Activated CD4-positive, CD25-positive, alpha-beta regulatory T cell treated with anti-CD3 and anti-CD28 coated beads, Interleukin-2, amount 50 U/mL, for 72 hours (primary cell): ENCODE data around the gene IAPP.
"Not testable (repeated sequence)": the region's sequence is repeated elsewhere in the genome, so short reads cannot be mapped to it uniquely, and the experiment has no call there.

ENCODE experiments used
- DNase-seq: peaks from one replicate; pipeline ENCODE4 v3.0.0; 2021

IAPP gene

DNA sequence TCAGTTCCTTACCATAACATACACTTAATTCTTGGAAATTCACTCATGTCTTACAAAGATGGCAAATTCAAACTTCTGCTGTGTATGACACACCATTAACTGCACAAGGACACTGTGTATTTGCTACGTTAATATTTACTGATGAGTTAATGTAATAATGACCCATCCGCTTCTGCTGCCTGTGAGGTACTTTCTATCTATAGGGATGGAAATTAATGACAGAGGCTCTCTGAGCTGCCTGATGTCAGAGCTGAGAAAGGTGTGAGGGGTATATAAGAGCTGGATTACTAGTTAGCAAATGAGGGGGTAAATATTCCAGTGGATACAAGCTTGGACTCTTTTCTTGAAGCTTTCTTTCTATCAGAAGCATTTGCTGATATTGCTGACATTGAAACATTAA is at the start of gene IAPP:
Gene IAPP, plus strand, starts transcription at position 301 of the 400 bp plus-strand sequence. CDS start 450 bp downstream, outside the sequence.
- DNase-seq, result no peak

DNA sequence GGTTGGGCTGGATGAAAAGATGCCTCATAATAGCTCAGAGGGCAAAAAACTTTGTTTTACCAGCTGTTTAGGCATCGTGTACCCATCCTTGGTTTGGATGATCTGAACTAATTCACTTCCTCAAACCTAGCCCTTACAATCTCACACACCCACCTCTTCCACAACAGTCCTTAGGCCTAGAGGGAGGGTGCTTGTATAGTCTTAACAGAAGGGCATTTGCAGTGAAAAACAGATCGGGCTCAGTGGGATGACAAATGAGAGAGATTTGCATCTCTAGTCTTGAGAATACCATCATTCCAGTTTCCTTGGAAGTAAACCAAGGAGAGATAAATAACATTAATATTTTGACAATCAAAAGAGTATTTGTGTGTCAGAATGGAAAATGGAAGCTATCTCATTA is 49.0 kb upstream of the IAPP start:
- DNase-seq, result no peak

DNA sequence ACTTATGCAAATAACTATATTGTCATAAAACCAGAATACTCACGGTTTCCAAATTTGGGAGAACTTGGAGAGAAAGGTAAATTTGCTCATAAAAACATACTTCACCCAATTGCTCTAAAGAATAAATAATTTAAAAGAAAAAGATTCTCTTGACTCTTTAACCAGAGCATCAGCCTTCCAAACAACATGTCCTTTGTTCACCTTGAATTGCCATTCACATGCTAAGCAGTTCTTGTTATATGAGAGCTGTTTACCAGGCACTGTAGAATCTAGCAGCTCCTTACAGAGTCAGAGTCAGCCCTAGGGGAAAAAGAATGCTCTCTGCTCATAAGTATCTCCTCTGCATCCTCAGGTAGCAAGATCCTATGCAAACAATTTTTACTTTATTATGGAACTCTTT is 48.2 kb upstream of the IAPP start:
- DNase-seq, result no peak

DNA sequence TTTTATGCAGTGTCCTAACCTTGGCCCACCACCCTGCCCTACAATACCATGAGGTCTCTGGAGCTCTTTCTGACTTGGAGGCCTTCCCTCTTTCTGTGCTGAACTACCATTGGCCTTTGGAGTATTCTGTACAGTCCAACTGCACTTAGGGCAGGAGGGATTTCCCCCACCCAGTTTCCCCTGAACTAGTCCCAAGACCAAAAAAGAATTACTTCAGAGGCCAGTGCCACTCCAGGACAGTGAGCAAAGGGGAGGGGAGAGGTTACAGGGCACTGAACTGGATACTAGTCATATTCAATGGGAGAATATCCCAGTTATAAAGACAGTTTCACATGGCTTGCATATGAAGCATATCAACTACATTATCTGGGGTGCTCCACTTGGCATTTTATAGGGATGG is 44.1 kb upstream of the IAPP start:
- DNase-seq, result no peak

DNA sequence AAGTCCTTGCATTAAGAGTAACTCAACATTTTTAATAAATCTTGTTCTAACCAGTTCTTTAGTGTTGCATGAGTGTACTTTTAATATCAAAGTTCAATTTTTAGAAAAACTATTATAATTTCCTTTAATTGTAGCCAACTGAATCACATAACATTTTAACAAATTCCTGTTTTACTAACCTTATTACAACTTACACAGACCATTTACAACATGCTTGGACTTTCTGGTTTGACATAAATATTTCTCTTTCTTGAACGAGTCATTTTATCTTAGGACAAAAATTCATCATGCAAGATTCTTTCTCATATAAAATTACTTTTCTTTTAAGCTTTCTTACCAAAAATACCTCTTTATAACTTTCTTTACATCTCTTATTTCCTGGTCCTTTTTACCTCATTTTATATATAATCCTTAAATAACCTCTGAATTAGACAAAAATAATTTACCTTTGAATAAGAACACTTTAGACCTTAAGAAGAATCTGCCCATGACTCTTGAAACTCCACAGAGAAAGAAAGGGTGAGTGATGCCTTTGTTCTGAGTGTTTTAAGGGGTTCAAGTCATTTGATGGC is 41.9 kb upstream of the IAPP start:
- DNase-seq, result no peak

DNA sequence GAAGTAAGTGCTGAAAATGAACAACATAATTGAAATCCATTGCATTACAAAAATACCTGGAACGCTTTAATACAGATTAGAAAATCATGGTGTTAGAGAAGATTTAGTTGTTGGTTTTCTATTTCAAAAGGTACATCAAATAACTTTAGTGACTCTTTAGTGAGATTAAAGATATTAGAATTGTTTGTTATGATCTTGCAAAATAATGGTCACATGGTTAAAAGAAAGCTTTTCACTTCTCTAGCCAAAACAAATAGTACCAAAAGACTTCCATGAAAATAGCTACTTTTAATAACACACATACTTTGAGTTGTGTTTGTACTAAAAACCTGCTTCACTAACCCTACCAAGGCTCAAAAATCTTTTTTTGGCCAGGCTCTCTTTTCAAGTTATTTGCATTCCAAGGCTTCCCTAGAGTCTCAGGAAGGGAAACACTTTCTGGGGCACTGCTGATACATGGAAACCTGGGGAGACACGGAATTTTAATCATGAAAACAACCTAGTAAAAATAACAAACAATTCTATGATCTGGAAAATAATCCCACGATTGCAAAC is 37.9 kb upstream of the IAPP start, which contains the start of gene SLCO1A2:
Gene SLCO1A2, minus strand, starts transcription at position 147 of the 555 bp plus-strand sequence. CDS start 270 bp downstream, outside the sequence.
- DNase-seq, result no peak

DNA sequence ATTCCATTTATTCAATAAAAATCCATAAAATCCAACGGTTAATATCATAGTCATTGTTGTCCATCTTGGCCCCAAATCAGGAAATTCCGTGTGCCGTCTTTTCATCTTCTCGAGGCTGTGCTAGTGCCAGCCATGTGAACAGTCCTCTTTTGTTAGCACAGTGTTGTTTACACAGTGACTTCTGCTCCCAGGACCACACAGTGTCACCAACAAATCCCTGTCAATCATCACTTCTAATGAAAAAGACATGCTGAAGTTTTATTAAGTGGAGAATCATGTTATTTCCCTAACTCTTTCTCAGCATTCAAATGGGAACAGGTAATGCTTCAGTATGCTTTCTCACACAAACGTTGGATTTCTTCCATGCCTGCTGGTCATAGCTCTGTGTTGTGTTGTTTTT is 36.0 kb upstream of the IAPP start:
- DNase-seq, result no peak

DNA sequence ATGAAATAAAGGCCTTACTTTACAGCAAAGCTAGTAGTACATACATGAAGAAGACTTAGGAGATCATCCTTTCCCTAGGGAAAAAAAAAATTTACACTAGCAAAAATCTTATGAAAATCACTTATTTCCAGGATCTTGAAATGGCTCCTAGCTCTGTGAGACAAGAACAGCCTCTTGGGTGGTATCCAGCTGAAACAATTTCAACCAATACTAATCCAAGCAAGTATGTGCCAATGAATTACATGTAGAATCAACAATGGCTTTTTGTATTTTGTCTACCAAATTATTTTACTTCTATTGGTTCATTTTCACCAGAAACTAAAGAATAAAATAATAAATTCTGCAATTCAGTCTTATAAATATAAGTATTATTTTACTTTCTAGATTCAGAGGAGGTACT is 35.2 kb upstream of the IAPP start:
- no peak for DNase-seq

DNA sequence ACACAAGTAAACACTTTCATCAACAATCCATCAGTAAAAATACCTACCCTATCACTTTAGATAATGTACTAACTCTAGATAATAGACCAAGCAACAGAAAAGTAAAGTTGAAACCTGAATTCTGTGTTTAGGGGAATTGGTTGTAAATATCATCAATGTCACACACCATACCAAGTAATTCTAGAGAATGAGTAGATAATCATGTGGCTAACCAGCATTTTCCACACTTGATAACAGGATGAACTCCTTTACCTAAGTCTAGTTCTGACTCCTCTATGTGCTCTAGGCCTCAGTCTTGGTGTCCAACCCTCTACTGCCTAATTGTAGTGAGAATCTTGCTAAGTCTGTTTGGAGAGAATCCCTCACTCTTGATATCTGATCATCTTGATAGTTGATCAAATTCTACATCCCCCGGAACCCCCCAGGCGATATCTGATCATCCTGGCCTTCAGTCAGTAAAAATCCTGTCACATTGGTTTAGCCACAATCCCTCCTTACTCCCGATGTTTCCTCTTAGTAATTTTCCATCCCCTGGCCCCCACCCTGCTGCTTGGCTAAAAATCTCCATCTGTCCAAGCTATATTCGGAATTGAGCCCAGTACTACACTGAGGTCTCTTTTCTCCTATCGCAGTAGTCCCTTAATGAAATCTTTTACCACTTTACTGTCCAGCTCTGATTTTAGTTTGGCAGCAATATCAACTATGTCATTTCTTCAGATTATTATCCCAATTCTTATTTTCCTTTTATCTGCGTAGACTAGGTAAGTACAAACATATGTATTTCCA is 34.5 kb upstream of the IAPP start:
- DNase-seq, result no peak

DNA sequence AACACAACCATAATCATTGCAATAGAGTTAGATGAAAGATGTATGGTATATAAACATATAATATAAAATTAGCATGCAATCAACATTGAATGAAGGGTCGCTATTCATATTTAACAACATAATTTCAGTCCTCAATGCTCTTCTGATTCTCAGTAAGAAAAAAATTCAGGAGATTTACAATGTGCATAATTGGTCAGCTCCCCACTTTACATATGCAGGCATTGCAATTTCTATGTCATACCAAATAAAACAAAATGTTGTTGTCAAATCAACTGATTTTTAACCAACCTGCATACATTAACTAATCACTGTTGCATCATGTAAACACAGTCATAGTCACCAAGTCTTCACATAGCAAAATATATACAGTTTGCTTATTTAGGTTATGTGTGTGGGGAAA is 32.8 kb upstream of the IAPP start:
- no peak for DNase-seq

DNA sequence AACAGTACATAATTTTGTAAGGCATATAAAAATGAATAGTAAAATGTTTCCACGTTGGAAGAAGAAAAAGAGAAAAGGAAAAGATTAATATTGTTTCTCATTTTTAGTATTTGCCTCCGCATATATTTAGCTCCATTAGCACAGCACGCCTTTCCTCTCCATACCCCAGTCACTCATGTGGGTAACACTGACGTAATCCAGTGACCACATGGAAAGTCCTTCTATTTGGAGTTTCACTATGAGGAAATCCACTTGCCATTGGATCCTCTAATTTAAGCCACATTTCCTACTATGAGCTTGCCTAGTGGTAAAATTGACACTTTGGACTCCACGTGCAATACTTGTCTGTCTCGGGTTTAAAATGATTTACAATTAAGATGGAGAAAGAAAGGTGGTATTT is 32.3 kb upstream of the IAPP start:
- no peak for DNase-seq

DNA sequence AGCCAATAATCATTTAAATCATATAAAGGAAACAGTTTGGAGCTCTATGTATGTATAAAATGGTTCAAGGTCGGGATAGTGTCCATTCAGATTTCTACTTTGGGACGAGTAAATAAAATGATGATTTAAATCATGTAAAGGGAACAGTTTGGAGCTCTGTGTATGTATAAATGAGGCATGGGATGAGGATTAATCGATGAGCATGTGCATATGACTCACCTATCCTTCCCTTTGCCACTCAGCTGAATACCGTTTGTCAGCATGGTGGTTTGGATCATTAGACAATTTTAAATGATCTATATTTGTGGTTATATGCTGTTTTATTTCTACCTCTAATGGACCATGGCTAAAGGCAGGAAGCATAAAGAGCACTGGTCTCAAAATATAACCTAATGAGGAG is 30.9 kb upstream of the IAPP start:
- DNase-seq, result no peak

DNA sequence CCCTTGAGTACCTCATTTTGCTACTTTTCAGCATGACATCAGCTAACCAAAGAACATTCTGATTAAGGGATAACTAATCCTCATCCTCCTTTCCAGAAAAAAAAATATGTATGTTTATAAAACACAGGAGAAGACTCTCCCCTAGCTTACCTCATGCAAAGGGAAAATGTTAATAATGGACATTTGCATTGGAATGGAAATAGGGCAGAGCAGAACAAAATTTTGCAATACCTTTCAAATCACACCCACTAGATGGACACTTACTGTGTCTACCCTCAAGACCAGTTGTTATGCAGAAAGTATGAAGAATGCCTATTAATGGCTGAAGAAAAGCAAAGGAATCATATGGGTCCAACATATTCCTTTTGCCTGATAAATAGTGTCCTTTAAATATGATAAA is 29.1 kb upstream of the IAPP start:
- DNase-seq, result no peak

DNA sequence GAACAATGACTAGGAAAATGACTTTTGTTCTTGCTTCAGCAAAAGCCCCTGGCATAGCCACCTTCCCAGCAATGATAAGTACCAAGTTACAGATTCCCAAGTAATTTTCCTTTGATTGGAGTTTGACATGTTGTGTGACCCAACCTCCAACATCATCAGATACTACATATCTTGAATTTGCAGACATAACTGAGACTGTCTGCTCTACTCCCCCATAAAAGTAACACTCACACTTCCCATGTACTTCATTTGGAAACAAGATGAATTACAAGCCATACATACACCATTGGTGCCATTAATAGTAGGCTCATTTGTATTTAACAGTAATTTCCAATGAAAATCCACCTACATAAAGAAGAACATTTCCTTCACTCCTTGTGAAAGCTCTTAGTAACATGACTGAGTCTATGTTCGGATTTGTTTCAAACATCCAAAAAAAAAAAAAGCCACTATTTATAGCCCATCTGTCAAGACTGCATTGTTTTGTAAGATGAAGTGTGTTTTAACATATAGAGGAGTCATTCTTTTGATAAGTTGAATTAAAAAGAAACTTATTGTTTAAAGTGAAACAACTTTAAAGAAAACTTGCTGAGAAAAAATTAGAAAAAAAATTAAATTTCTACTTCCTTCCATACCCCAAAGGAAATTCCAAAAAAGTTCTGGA is 26.0 kb upstream of the IAPP start:
- no peak for DNase-seq

DNA sequence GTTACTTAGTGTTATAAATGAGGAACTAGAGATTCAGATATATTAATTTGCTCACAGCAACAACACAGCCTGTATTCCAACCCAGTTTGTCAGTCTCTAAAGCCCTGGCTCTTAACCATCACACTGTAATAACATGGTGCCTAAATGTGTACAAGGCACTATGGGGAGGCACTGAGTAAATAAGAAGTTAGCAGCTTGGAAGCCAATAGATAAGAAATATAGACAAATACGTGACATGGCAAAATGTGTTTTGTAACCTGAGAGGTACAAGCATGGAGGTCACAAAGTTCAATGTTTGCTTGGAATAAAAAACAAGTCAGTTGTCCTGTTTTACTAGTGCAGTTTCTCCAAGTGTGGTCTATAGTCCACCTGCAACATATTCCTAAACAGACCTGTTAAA is 21.7 kb upstream of the IAPP start:
- no peak for DNase-seq

DNA sequence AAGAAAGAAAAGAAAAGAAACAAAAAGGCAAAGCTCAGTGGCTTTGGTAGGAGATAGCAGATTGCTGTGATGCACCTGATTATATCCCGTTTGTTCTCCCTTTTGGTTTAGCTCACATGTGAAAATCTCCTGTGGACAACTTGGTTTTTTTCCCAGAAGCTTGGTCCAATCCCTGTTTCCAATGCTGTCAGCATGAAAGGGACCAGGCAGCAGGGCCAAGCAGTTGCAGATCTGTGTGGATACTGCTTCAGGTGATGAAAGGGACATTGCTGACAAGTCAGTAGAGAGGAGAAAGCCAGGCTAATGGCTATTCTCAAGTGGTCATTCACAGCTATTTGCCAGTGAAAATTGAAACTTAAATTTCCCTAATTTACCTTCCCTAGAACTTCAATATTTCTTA is 19.2 kb upstream of the IAPP start:
- no peak for DNase-seq

DNA sequence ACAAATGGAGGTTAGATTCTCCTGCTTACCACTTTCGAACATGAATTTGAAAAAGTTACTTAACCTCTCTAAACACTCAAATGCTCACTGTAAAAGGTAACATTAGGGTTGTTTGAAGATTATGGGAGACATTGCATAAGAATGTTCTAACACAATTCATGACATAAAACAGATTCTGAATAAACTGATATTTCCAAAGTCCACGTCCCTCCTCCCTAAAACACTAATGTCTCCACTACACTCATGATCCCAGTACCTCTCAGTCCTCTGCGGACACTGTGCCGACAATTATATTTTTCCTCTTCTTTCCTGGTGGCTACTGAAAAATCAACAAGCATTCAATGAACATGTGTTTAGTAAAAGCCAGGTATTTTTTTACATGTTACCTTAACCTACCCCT is 18.8 kb upstream of the IAPP start:
- no peak for DNase-seq

DNA sequence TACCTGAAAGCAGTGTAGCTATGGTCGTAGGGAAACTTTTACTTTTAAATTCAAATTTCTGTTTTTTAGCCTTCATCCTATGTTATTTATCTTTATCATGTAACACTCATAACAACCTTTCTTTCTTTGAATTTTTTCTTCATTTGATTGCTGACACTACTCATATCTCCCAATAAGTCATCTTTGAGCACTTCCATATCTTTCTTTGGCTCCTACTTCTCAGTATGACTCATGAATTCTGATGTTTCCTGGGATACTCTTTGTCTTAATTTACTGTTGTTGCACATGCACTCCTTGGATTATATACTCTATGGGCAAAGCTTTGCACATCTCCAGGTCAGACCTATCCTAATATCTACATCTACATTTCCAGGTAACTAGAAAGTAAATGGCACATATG is 18.1 kb upstream of the IAPP start:
- DNase-seq, result no peak

DNA sequence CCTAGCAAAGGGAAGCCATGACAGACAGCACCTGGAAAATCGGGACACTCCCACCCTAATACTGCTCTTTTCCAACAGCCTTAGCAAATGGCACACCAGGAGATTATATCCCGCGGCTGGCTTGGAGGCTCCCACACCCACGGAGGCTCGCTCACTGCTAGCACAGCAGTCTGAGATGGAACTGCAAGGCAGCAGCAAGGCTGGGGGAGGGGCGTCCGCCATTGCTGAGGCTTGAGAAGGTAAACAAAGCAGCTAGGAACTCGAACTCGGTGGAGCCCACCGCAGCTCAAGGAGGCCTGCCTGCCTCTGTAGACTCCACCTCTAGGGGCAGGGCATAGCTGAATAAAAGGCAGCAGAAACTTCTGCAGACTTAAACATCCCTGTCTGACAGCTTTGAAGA is 12.1 kb upstream of the IAPP start:
- not testable (repeated sequence) for DNase-seq

DNA sequence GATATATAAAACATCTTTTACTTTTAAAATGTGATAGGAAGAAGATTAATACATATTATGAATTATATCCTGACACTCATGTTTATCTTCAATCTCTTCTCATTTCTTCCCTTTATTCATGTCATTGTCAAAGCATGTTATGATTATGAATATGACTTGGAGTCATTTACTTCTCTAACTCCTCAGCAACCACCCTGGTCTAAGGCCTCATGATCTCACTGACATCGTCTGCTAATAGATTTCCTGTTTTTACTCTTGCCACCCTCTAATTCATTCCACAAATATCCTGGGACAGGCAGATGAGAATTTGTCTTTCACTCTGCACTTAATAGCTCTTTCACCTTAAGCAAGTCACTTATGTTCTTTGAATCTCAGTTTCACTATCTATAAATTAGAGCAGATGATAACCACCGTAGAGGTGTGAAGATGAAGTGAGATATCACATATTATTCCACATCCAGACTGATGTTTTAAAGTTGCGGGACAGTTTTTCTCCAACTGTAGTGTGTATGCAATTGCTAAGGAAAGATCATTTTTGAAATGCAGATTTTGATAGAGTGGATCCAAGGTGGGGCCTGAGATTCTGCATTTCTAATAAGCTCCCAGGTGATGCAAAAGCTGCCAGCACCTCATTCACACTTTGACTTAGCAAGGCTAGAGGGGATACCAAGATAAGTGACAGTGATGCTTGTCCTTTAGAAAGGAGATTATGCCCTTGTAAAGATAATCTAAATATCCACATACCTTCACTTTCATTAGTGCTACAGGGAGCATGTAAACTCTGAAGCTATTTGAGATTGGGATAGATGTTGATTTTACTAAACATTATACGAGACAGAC is 3.3 kb upstream of the IAPP start:
- DNase-seq, result no peak

DNA sequence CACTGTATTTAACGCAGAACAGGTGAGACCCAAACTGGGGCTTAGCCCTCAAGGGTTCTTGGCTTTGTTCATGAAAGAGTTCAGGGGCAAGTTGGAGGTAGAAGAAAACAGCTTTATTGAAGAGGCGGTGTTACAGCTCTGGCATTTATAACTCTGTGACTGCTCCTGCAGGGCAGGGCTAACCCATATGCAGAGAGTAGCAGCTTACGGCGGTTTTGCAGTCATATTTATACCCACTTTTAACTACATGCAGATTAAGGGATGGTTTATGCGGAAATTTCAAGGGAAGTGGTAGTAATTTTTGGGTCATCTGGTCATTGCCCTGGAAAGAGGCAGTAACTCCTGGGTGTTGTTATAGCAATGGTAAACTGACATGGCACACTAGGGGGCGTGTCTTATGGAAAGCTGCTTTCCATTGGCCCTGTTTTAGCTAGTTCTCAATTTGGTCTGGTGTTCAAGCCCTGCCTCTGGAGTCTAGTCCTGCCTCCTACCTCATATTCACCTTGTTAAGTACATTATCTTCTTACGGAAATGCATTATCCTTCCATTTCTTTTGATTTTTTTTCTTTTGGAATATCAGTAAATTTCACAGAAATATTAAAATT is 1.8 kb upstream of the IAPP start:
- DNase-seq, result no peak

DNA sequence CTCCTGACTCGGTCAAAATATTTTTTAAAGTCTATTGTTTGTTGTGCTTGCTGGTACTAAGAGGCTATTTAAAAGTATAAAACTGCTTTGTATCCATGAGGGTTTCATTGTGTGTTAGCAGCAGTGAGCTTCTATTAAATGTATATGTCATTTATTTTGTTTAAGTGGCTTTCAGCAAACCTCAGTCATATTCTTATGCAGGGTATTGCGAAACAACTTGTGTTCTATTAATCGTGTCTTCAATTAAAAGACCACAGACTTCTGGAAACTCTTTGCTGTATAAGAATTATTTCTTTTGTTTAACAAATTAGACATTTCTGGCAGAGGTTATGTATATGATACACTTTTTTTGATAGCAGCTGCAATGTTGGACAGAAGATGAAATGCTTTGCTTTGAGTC is 6.5 kb downstream of the IAPP start:
- DNase-seq, result no peak

DNA sequence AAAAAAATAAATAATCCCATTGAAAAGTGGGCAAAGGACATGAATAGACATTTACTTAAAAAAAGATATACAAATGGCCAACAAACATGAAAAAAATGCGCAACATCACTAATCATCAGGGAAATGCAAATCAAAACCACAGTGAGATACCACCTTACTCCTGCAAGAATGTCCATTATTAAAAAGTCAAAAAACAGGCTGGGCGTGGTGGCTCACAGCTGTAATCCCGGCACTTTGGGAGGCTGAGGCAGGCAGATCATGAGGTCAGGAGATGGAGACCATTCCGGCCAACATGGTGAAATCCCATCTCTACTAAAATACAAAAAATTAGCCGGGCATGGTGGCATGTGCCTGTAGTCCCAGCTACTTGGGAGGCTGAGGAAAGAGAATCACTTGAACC is 8.6 kb downstream of the IAPP start:
- not testable (repeated sequence) for DNase-seq
